ENCODE data around the gene GABRA4.

GABRA4 gene

DNA sequence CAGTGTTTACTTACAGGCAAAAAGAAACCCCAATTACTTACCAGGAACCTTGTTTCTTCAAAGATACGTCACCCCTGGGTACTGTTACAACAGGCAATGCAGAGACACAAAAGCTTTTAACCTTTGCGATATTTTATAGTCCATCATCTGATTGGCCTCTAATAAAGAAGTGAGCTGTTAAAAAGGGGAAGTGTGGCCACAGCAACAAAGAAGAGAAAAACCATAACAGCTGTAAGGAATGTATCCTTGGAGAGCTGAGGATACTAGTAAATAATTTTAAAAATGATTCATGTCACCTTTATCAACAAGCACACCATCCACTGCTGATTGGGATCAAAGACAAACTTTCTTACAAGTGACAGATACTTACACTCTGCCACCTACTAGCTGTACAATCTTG, 14.1 kb downstream of the GABRA4 start:
- no peak for DNase-seq (ENCODE audit: low read depth)

DNA sequence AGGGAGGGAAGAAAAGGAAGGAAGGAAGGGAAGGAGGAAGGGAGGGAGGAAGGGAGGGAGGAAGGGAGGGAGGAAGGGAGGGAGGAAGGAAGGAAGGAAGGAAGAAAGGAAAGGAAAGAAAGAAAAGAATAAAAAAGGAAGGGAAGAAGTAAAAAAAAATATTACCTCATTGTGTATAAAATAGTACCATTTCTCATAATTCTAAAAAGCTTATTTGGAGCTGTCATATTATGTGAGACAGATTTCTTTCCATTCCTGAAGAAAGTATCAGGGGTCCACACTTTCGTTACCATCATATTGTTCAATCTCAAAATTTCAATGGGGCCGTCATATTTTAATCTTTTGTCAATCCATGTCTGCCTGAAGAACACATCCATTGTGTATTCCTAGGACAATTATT, 16.1 kb downstream of the GABRA4 start:
- DNase-seq (ENCODE audit: low read depth) = no peak

DNA sequence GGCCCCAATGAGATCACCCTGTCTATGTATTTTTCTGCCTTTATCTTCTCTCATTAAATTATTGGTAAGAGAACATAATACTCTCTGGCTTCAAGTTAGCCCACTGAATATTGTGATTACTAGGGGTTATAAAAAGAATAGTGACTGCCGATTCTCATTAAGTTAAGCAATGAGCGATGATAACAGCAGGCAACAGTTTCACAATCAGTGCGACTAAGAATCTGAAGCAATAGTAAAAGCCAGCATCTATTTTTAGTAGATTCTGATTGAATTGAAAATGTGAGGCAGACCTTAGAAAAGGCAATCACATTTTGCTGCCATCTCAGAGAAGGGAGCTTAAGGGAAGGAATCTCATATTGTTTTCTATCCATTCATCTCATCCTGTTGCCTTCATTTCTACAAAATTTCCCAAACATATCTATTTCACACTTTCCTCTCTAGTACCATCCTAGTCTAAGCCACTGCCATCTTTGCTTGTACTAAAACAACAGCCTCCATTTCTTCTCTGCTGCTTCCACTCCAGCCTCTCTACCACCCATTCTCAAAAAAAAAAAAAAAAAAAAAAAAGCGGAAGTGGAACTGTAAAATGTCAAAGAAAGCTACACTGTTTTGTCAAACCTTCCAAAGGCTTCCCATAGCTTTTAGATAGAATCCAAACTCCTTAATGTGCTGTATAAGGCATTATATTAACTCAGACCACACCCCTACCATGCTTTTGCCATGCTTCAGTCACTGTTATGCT, 17.4 kb downstream of the GABRA4 start:
- DNase-seq (ENCODE audit: low read depth) = no peak

DNA sequence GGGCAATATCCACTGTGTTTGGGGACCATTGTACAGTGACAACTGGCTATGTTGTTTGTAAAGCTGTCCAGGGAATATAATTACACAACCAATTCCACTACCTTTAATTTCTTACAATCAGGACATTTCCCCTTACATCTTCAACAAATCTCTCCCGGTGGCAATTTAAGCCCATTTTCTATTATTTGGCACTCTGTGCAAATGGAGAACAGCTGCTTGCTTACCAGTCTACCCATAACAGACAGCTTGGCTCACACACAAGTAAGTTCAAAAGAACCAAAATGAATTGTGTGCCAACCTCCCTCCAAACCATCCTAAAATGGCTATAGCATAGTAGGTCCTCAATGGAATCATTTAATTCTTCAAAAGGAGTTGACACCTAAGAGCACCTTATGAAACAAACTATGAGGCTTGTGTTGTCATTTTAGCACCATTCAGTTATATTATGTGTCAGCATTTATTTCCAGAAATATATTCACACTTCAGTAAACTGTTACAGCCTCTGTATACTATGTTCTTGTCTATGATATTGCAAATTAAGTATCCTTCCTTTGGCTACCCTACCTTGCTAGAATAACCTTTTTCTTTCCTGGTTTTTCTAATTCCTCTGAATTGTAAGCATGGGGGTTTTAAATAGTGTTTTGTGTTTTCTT, 18.4 kb downstream of the GABRA4 start:
- no peak for DNase-seq (ENCODE audit: low read depth)

DNA sequence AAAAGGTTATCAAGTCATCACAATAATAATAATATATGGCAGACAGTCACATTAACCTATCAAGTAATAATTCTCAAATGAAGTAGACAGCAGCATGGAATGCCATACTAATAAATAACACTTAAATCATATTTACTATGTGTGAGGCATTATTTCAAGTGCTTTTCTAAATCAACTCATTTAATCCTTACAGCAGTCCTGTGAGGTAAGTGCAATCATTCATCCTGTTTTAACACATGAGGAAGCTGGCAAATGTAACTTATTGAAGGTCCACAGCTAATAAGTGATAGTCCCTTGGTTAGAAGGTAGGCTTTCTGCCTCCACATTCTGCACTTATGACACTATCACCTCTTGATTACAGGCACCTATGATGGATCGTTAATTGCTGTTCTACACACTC, 24.5 kb downstream of the GABRA4 start:
- no peak for DNase-seq (ENCODE audit: low read depth)

DNA sequence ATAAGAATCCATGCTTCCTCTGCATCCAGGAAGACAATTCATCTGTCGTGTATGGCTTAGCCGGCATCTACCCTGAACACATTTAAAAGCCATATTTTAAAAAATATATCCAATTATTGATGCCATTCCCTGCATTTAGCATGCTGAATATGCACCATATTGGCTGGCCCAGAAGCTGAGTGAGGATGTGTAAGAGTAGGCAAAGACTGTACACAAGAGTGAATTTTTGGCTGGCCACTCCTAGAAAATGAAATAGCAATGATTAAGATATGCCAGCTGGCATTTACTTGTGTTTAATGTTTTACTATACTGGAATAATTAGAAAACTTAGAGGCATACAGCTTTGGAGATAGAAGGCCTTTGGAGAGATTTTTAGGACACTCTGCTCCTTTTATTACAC, 25.8 kb downstream of the GABRA4 start:
- DNase-seq (ENCODE audit: low read depth) = no peak

DNA sequence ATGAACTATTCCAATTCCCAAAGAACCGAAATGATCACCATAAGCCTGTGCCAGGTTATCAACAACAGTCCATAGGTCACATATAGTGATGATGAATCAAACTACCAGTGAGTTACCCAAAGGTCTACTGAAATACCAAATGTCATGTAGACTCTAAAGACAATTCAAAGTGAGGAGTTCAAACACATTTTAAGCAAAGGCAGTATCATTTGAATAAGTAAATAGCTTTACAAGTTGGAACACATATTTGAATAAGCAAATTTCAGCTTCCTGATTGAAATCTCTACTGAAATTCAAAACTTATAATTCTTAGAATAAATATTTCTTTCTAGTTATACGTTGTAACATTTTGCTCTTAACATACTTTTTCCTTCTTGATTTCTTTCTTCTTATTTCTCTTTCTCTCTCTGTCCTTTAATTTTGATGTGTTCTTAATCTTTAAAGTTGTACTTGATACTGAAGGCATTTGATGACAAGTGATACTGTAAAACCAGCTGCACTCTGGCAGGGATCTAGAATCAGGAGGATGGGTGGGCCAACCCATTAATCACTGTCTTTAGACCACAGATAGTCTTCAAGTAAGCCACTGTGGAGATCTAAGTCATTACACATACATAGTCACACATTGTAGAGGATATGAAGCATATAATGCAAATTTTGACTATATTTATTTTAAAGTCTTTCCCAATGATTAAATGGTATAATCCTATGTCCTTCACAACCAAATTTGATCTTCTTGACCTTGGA, 34.5 kb downstream of the GABRA4 start:
- no peak for DNase-seq (ENCODE audit: low read depth)

DNA sequence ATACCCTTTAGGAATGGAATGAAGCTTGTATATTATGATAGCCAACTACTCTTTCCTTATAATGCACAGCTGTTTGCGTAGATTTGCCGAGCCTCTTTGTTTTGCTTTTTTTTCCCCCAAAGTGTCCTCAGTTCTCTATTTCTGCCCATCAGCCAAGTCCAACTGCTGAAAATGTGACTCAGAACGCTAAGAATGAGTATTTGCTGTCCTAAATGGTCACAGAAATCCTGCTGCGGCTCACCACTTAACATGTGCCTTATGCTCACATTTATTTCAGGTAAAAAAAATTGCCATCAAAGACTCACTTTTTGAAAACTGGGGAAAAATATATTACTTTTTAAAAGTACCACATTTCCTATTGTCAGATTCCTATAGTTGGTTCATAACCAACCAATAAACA, 36.9 kb downstream of the GABRA4 start:
- DNase-seq (ENCODE audit: low read depth) = no peak

DNA sequence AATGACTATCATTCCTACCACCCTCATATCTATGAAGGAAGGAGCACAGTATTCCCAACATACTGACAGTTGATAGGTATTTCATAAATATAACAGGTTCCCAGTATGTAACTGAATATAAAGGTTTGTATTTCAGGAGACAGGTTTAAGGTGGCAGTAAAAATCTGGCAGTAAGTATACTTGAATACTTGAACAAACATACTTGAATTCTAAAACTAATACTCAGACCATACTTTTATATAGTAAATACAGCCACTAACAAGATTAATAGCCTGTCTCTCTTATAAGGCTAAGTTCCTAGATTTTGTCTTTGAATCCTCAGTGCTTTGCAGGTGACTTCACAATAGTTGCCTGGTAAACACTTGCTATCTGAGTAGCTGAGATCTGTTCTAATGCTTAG, 37.8 kb downstream of the GABRA4 start:
- no peak for DNase-seq (ENCODE audit: low read depth)

DNA sequence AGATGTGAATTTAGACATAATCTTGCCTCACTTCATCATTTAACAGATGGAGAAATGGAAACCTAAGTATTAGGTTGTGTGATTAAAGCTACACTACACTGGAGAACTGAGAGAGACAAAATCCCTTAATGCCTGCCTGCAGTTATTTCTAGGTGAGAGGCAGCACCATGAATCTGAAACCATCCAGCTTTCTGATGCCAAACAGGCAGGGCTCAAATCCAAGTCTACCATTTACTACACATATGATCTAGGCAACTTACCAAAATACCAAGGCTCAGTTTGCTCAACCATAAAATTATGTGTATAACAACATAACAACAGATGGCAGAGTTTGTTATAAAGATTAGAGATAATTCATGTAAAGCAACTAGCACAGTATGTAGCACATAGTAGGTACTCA, 38.7 kb downstream of the GABRA4 start:
- DNase-seq (ENCODE audit: low read depth) = no peak

DNA sequence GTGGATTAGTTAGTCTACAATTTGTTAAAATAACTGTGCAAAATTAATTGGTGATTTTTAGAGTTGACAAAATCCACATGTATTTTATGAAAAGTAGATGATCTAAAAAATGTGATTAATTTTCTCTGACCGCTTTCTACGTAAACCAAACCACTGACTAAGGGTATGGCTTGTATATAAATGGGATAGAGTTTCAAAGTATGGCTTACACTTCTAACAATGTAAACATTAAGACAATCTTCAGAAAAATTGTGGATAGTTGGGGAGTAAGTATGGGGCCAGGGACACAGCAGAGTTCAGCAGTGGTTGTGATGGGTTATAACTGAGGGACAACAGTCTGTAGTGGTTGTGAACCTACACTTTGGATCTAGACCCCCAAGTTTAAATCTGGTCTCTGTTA, 39.8 kb downstream of the GABRA4 start:
- DNase-seq (ENCODE audit: low read depth) = no peak

DNA sequence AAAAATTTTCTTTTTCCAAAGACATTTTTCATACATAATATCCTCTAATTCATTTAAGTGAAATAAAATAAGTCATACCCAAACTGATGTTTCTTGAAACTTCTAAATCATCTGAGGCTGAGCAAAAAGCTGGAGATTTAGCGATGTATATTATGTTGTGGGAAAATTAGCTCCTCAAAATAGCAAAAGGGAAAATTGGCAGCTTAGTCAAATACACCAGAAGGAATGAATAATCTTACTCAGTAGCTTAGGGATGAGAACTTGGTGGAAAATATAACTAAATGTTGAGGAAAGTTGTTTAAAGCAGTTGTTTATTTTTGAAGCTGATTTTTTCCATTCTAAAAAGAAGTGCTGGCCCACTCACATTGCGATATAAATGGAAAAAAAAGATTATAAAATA, 40.9 kb downstream of the GABRA4 start:
- no peak for DNase-seq (ENCODE audit: low read depth)

DNA sequence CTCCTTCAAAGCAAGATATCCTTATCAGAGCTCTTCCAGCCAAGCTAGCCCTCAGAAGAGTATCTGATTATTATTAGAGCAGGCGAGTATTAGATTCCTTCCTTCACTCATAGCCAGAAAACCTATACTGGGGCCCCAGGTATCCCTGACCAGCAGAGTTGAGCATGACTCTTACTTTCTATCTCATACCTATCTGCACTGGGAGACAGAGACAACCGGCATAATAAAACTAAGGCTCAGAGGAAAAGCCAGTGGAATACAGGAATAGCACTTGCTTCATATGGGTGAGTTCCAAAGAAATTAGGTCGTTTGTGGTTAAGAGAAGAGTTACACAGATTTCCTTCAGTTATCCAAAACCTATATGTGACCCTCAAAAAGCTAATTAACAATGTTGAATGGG, 42.6 kb downstream of the GABRA4 start:
- DNase-seq (ENCODE audit: low read depth) = no peak

DNA sequence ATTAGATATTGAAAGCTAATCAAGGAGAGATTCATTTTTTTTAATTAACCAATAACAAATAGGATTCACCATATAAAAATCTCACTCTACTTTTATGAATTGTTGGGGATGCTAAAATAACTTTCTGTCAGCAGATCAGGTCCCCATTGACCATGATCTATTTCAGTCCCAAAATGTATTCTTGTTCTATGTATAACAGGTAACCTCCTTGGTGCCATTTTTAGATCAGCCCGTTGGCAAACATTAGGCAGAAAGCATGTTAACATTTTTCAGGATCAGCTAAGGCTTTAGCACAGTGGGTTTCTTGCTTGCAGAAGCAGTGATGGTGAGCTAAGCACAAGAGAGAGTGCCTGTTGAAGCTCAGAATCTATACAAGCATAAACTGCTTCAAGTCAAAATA, 43.6 kb downstream of the GABRA4 start:
- no peak for DNase-seq (ENCODE audit: low read depth)

DNA sequence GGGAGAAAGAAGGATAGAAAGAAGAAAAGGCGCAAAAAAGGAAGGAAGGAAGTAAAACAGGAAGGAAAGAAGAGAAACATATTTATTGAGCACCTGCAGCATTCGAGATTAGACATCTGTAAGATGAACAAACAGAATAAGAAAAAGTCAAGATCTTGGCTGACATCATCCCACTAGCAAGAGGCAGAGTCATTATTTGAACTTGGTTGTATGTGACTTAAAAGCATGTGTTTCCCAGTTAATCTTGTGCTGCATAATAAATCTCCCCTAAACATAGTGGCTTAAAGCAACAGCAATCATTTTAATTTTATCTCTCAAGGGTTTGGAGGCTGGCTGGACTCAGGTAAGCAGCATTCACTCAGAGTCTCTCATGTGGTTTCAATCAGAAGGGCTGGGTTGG, 45.8 kb downstream of the GABRA4 start:
- DNase-seq (ENCODE audit: low read depth) = no peak

DNA sequence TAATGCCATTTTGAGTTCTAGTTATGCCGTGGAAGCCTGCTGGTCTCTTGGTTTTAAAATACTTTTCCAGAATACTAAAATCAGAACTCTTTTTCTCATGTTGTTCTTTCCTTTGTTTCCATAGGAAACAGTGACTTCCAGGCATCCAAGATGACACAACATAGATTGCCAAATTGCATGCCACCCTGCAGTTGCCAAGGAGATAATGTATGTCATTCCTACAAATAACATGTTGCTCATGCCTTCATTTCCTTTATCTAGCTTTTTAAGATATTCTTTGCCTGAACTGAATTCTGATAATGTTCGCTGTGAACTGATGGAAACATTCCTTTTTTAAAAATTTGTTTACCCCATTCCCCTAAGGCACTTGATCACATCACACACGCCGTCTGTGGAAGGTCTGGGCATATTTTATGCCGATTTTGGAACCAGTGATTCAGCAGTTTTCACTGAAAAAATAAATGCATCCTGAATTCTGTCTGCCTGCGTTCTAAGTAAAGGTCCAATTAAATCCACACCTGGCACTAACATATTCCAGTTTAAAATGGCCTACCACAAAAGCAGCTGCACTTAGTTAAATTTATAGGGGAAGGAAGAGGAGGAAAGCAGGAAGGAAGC, 46.4 kb downstream of the GABRA4 start:
- no peak for DNase-seq (ENCODE audit: low read depth)

DNA sequence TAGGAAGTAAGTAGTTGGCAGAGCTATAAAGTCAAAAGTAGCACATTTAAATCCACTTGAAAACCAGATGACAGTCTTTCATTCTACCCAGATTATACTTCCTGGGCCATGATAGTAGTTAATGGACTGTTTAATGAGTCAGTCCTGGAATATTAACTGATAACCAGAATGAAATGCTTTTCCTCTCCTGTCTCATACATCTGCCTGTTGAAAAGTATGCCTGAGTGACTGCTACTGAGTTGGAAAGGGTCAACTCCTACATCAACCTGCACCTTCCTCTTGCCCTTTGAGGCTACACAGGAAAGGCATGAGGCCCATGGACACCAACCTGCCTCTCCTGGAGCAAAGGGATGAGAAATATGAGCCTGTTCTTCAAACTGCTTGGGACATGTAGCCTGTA, 48.3 kb downstream of the GABRA4 start:
- DNase-seq (ENCODE audit: low read depth) = no peak

DNA sequence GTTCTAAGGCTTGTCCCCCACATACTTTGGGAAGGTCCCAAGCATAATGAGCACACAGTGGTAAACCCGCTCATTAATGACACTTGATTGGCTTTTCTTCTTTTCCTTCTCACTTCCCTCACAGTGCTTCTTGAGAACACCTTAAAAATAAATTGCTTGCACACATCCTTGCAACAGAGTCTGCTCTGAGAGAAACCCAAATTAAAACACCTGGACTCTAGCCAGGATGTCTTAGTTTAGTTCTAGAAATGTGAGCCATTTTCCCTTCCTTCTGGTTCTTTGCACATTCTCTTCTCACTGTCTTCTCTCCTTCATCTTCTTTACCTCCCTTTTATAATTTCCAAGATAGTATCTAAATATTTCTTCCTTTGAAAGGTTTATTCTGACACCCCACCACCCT, 49.0 kb downstream of the GABRA4 start:
- no peak for DNase-seq (ENCODE audit: low read depth)

DNA sequence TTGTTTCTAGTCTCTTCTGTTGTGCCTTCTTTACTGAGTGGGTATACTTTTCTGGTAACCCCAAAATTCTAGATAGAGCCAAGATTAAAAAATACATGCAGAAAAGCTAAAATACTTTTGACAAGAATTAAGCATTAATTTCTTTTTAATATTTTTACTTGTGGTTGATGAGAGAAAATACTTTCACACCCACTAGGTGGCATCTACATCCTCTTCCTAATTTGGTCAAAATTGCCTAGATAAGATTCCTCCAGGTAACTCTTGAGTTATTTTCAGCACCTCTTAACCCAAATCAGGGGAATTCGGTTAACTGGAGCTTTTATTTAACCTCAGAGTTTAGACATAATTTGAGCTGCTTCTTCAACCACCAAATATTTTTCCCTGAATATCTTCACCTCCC, 55.9 kb downstream of the GABRA4 start:
- DNase-seq (ENCODE audit: low read depth) = no peak

DNA sequence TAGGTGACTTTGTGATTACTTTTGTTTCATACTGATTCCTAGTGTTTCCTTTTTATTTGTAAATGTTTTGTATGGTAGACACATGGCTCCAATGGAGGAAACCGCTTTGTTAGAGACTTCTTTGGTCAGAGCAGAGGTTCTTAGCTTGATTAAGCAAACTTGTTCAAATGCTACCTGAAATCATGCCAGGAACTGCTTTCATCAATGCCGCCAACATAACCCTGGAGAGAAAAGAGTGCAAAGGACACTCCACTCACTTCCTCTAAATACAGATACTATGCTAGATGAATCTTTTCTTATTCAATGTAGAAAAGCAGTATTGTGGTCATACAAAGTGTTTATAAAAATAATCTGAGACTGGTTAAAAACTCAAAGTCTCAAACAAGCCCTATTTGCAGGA, 58.7 kb downstream of the GABRA4 start:
- no peak for DNase-seq (ENCODE audit: low read depth)

DNA sequence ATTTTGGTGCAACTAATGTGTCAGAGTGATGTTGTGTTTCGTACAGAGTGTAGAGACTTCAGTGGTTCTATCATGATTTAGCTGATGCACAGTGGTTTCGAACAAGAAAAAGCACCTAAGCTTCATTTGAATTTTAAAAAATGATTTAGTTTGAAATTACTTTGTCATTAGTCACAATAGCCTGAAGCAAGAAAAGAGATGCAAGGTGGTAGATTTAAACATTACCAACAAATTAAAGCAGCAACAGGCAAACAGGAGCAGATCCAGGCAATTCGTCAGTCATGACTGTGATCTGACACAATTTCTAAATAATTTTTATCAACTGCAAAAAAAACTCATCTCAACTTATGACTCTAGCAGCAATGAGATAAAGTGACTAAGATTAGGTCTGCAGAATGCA, 59.7 kb downstream of the GABRA4 start:
- DNase-seq (ENCODE audit: low read depth) = no peak

DNA sequence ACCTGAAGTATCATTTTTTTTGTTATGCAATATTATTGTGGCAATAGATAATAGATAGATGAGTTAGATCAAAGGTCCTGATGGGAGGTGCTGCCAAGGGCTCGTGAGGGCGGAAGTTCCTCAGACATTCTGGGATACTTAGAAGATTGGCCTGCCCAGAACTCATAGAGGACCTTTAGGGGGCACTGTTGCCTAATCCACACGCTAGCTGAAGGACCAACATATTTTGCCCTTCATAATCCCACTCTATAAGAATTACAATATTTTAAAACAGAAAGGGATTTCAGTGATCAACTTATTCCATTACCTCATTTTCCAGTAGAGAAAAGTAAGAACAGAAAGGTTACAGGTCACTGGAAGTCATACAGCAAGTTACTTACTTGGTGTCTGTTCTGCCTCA, 61.4 kb downstream of the GABRA4 start:
- no peak for DNase-seq (ENCODE audit: low read depth)

DNA sequence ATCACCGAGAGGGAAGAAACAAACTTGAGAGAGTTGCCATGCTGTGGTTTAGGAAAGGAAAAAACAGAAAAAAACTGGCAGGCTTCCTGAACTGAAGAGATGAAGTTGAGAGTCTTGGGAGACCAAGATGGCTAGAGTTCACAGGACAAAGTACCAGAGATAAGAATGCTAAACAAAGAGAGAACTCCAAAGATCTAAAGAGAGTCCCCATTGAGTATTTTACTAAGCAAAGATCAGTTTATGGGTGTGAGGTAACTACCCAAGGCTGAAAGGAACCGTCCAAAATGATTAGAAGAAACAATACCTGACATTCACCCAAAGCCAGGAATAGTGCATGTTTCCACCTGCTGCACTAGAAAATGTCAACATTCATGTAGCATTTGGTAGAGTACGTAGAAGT, 62.5 kb downstream of the GABRA4 start:
- no peak for DNase-seq (ENCODE audit: low read depth)
